ENCODE measurements around the gene LRP1. TPM values are rescaled to one million over a fixed set of nuclear protein-coding genes. Genes with fewer than 3 reads are reported as not detected.
A peak's percentile ranks its signal among the peaks of the same experiment; 100 is the strongest.

LRP1 gene
- total and polyA plus RNA-seq, 2 of the 13 experiments (the other 11 are each of a cell fraction or from before 2014, with no cell fraction given), result 14.7 to 30.8 TPM

DNA sequence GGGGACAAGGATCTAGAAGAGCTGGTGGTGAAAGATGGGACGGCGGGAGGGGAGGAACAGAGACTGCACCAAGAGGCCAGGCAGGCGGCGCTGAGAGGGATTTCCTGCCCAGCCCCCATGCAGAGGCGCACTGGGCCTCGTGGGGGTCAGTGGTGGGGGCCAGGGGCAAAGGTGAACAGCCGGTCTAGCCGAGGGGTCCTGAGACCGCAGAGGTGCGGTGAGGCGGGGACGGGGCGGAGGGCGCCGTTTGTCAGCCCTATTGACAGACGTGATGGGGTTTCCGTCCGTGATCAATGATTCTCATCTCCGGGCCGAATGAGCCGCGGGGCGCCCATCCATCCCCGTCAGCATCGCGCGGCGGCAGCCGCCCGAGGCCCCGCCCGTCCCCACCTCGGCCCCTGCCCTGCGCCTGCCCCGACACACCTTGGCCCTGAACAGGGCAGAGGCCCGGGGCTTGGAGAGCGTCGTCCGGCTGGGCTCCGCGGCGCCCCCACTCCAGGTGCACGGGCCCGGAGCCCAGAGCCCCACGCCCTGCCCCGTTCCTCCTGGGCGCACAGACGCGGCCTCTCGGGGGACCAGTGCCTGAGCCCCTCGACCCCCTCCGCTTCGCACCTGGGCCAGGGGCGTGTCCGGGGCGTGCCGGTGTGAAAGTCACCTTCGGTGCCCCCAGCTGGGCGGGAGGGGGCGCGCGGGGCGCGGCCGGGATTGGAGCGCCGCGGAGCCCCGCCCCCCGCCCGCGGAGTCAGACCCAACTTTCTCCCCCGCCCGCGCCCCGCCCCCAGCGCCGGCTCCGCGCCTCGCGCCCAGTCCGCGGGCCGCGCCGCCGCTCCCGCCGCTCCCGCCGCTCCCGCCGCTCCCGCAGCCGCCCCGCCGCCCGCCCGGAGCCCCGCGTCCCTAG, 88.0 kb downstream of the LRP1 start, which contains the start of gene NXPH4 (continued):
- TF ChIP-seq BATF2 (CRISPR knock-in tag; IDR thresholded peaks at IDR 0.05) (no peak), GMEB2 (CRISPR knock-in tag; IDR thresholded peaks at IDR 0.05; ENCODE audit: low read depth) (no peak), HCFC1 (IDR thresholded peaks at IDR 0.05; ENCODE audit: low read depth, low read length) (no peak), GABPB1 (CRISPR knock-in tag; IDR thresholded peaks at IDR 0.05) (peak; percentile 43; the same call in 1 of the 2 replicates), TGIF2 (CRISPR knock-in tag; IDR thresholded peaks at IDR 0.05) (no peak), SNRNP70 (IDR thresholded peaks at IDR 0.05; ENCODE audit: low read depth, low read length) (no peak)
- TF ChIP-seq, protein P1, sequence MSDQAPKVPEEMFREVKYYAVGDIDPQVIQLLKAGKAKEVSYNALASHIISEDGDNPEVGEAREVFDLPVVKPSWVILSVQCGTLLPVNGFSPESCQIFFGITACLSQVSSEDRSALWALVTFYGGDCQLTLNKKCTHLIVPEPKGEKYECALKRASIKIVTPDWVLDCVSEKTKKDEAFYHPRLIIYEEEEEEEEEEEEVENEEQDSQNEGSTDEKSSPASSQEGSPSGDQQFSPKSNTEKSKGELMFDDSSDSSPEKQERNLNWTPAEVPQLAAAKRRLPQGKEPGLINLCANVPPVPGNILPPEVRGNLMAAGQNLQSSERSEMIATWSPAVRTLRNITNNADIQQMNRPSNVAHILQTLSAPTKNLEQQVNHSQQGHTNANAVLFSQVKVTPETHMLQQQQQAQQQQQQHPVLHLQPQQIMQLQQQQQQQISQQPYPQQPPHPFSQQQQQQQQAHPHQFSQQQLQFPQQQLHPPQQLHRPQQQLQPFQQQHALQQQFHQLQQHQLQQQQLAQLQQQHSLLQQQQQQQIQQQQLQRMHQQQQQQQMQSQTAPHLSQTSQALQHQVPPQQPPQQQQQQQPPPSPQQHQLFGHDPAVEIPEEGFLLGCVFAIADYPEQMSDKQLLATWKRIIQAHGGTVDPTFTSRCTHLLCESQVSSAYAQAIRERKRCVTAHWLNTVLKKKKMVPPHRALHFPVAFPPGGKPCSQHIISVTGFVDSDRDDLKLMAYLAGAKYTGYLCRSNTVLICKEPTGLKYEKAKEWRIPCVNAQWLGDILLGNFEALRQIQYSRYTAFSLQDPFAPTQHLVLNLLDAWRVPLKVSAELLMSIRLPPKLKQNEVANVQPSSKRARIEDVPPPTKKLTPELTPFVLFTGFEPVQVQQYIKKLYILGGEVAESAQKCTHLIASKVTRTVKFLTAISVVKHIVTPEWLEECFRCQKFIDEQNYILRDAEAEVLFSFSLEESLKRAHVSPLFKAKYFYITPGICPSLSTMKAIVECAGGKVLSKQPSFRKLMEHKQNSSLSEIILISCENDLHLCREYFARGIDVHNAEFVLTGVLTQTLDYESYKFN (CRISPR knock-in tag; conservative IDR thresholded peaks at IDR 0.05), result no peak

All from HepG2 (cell line).